Thyroid gland (tissue), 4 donors: ENCODE measurements around the gene NFATC2.

Experiments
- POLR2A ChIP-seq, 2 donors: fragments of 450-650 bp; IDR thresholded peaks; one replicate each; pipeline ENCODE4 v1.6.1; 2017; ENCODE audit warnings: antibody characterized with exemption in 2 of 2, mild to moderate bottlenecking in 2 of 2, moderate library complexity in 1 of 2
- TF ChIP-seq, protein P1 (sequence below), 6 experiments: fragments of 200-600 bp in 3 of 6; fragments of 450-650 bp in 3 of 6; sonication (generic) in 3 of 6; IDR thresholded peaks; one replicate each; pipeline ENCODE4 v1.5.1; 2016 to 2019; ENCODE audit warnings: antibody characterized with exemption in 6 of 6, mild to moderate bottlenecking in 2 of 6, inconsistent platforms in 1 of 6, moderate library complexity in 1 of 6

DNA sequence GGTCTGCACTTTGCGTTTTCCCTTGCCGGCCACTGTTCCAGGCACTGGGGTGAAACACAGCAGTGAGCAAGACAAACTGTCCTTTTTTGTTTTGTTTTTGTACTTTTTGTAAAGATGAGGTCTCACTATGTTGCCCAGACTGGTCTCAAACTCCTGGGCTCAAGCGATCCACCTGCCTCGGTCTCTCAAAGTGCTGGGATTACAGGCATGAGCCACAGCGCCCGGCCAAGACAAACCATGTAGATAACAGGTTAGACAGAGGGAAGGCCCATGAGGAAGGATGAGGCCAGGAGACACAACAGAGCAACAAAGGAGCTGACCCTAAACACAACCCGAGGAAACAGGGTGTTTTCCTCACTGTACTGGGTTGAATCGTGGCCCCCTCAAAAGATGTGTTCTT is 165.4 kb downstream of the NFATC2 start:
- TF ChIP-seq, protein P1, sequence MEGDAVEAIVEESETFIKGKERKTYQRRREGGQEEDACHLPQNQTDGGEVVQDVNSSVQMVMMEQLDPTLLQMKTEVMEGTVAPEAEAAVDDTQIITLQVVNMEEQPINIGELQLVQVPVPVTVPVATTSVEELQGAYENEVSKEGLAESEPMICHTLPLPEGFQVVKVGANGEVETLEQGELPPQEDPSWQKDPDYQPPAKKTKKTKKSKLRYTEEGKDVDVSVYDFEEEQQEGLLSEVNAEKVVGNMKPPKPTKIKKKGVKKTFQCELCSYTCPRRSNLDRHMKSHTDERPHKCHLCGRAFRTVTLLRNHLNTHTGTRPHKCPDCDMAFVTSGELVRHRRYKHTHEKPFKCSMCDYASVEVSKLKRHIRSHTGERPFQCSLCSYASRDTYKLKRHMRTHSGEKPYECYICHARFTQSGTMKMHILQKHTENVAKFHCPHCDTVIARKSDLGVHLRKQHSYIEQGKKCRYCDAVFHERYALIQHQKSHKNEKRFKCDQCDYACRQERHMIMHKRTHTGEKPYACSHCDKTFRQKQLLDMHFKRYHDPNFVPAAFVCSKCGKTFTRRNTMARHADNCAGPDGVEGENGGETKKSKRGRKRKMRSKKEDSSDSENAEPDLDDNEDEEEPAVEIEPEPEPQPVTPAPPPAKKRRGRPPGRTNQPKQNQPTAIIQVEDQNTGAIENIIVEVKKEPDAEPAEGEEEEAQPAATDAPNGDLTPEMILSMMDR (IDR thresholded peaks at IDR 0.05): no peak
- TF ChIP-seq POLR2A (IDR thresholded peaks at IDR 0.05): no peak
